Measurements from ENCODE around the gene TMBIM1.

Gene TMBIM1, protein sequence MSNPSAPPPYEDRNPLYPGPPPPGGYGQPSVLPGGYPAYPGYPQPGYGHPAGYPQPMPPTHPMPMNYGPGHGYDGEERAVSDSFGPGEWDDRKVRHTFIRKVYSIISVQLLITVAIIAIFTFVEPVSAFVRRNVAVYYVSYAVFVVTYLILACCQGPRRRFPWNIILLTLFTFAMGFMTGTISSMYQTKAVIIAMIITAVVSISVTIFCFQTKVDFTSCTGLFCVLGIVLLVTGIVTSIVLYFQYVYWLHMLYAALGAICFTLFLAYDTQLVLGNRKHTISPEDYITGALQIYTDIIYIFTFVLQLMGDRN

DNA sequence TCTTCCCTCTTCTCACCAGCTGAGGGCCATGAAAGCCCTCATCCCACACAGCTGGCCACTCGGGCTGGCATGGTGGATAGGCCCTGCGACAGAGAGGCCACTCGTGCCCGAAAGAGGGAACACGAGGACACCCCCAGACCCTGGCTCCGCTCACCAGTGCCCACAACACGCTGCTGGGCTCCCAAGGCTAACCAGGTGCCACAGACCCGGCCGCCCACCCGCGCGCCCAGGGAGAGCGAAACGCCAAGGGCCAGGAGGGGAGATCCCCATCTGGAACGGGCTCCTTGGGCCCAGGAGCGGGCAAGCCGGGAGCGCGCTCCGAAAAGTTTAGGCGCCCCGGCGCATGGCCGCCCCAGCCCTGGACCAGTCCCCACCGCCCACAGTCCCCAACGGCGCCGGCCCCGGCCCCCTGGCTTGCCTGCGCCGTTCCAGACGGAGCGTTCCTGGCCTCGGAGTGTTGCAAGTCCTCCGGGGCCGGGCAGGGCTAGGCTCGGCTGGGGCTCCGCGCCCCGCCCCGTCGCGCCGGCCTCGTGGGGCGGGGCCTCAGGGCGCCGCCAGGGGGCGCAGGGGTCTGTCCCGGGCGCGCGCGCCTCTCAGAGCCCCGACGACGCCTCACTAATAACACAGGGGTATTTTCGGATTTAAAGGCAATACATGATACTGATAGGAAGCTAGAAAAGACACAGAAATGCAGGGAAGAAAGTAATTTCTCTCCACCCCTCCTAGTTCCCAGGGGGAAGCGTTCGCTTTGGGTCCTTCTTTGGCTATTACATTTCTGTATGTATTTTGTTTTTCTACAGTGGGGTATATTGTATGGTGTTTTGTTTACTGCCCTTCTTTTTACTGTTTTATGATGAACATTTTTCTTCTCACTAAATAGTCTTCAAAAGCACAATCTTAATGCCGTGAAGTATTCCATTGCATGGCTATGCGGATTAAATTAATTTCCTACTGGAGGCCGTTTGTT, at the start of gene TMBIM1:
TSS of gene TMBIM1 (minus strand) at position 456 of the 967 bp plus-strand sequence. CDS start 10,362 bp downstream, outside the sequence.
- peak; percentile 53 for DNase-seq

DNA sequence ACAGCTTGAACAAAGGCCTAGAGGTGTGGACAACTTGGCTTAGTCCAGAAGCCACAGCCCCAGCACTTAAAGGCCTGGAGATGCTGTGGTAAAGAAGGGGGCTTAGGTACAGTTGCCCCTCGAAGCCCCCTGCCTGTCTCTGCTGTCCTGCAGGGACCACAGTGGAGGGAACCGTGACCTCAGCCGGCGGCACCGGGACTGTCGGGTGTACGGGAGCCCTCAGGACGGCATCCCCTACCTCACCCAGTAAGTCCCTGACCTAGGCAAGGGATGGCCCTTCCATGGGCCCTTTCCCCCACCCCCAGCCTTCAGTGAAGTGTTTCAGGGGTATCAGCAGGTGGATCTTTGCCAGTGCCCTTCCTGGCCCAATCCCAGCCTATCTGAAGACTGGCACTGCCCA, 49.1 kb upstream of the TMBIM1 start:
- DNase-seq, result no peak

DNA sequence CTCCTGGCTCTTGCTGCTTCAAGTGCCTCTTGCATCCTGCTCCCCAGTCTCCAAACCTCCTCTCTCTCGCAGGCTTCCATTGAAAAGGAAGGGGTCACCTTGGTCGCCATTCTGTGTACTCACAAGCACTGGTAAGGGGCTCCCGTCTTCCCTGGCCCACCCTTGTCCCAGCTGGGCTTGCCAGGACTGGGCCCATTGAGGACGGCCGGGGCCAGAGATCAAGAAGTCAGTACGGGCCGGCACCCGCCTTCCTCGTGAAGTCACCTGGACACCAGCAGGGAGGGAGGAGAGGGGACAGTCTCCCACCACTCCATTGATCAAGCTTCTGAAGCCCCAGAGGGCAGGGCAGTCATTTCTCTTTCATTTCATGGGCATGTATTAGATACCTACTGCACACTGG, 48.4 kb upstream of the TMBIM1 start:
- no peak for DNase-seq

DNA sequence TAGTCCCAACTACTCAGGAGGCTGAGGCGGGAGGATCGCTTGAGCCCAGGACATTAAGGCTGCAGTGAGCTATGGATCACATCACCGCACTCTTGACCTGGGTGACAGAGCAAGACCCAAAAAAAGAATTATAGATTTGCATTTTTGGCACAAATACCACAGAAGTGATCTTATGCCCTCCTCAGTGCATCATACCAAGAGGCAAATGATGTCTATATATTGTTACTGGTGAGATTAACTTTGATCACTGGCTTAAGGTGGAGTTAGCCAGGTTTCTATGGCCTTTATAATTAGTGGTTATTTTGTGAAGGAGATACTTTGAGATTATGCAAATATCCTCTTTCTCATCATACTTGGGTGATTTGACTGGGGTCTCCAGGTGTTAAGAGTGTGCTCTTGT, 42.2 kb upstream of the TMBIM1 start:
- DNase-seq, result no peak

DNA sequence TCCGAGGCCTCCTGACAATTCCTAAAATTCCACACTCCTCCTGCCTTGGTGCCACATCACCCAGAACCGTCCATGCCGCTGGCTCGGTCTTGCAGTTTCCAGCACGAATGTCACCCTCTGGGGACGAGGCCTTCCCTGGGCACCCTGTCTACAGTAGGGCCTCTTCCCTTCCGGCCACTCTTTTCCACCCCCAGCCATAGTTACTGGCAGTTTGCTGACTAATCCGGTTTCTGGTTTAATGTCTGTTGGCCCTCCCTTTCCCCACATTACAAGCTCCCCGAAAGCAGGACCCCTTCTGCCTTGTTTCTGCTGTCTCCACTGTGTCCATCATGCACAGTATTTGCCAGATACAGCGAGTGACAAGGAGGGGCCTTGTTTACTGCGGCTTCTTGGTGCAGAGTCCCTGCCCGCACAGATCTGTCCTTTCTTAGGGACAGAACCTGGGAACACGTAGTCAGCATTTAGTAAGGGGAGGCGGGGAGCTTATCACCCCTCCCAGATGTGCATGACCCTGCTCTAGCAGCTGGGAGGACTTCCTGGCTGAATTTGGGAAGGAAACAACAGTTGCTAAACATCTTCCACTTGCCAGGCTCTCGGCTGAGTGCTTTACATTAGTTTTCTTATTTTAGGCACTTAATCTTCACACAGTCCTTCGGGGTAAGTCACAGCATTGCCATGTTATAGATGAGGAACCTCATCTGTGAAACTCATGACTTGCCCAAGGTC, 40.8 kb upstream of the TMBIM1 start:
- DNase-seq, result peak; percentile 79

DNA sequence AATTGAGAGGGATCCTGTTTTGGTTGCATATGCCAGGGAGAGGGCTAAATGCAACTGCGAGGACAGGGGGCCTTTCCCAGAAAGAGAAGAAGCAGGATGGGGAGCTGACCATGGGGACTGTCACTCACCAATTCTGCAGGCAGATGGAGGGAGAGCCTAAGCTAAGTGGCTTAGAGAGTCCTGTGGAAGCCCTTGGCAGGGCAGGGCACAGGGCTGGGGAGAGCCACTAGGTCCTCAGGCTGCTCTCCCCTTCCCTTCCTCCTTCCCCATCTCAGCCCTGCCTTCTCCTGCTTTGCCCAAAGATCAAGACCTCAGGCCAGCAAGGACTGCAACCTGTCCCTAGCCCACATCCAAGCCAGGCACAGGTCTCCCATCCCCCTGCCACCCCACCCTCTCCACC, 40.0 kb upstream of the TMBIM1 start:
- DNase-seq, result no peak

DNA sequence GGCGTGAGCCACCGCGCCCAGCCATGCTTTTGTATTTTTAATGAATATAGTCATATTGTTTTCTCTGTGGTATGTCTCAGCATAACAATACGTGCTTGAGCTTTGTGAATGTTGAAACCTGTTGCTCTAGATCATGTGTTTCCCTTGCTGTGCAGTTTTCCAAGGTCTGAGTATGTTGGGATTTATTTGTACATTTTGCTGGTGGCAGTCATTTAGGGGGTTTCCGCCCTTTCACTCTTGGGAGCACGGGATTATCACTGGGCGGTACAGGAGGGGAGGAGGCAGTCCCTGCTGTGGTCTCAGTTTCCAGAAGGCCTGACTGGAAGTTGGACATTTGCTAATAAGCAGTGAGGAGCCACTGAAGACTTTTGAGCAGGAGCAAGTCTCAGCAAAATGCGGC, 39.4 kb upstream of the TMBIM1 start:
- no peak for DNase-seq

DNA sequence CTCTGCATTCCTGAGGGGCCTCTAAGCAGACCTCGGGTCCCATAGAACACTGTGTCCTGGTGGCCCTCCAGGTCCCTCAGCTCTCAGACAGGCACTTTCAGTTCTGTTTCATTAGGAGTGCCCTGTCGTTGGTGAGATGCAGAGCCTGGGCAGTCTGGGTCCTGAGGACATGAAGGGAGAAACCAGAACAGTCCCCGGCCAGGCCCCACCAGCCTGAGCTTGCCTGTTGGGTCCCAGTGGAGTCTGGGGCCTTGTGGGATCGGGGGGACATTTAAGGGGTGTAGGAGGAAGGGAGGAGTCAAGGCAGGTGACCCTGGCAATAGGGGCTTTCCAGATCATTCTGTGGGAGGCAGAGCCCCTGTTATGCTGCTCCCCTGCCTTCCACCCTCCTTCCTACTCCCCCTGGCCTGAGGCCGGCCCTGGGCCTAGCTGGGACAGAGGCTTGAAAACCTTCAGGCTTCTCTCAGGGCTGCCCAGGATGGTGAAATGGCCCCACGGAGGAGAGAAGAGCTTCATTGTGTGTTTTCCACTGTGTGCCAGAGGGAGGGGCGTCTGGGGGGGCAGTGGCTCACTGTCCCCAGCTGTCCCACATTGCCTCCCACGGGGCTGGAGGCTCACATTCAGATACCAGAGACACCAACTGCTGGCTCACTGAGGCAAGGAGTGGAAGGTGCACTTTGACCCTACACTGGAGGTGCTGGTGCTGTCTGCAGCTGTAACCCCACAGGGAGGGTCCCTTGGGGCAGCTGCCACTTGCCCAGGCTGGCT, 37.7 kb upstream of the TMBIM1 start:
- no peak for DNase-seq

DNA sequence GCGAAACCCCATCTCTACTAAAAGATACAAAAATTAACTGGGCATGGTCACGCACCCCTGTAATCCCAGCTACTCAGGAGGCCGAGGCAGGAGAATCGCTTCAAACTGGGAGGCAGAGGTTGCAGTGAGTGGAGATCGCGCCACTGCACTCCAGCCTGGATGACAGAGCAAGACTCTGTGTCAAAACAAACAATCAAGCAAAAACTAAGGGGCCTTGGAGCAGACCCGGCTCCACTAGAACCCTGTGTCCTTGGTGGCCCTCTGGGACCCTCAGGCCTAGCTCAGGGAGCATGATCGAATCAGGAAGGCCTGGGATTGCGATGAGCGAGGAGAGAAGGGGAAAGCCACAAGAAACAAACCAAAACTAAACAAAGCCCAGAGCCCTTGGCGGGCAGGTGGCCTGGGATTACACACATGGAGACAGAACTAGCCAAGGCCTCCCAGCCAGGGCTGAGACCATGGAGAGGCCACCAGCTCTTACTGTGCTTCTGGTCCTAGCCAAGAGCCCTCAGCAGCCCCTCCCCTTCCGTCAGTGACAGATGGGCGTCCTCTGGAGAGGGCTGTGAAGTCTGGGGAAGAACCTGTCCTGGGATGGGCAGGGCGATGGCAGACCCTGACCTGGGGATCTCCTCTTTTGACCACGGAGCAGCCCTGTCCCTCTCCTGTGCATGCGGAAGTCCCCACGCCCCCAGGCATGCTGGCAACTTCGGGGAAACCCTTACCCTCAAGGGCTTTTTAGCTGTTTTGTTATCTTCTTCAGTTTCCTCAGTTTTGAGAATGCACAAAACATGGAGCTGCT, 36.9 kb upstream of the TMBIM1 start:
- DNase-seq, result no peak

DNA sequence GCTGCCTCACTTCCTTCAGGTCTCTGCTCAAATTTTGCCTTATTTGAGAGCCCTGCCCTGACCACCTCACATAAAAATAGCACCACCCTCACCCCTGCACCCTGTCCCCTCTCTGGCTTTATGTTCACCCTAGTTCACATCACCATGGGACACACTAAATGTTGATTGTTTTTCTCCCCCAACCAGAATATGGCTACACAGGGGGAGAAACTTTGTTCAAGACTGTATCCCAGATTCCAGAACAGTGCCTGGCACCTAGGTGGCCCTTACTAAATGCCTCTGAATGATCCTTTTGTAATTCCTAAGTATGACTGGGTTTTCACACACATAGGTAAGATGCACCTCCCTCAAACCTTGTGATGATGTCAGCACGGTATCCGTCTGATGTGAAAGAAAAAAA, 36.0 kb upstream of the TMBIM1 start:
- DNase-seq, result no peak

DNA sequence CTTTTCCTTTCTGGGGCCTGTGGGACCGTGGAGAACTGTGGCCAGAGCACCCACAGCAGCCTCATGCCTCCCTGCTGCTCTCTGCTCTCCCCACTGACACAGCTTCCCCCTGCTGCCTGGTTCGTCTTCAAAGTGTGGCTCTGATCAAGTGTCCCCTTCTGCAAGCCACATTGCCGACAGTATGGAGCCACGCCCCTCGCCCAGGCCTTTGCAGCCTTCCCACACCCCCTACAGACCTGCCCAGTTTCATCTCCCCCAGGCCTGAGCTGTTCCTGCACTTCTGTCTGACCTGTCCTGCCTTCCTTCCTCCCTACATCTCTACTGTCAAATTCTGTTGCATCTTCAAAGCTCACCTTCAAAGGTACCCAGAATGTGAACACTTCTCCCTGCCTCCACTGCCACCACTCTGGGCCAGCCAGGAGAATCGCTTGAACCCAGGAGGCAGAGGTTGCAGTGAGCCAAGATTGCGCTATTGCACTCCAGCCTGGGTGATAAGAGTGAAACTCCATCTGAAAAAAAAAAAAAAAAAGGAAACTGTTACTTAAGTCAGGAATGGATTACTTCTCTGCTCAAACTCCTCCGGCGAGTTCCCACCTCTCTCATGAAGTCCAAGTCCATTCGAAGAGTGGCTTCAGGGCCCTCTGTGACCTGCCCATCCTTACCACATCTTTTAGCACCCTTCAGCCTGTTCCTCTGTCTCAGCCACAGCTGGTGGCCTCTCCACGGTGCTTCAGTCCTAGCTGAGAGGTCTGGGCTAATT, 35.3 kb upstream of the TMBIM1 start:
- no peak for DNase-seq

DNA sequence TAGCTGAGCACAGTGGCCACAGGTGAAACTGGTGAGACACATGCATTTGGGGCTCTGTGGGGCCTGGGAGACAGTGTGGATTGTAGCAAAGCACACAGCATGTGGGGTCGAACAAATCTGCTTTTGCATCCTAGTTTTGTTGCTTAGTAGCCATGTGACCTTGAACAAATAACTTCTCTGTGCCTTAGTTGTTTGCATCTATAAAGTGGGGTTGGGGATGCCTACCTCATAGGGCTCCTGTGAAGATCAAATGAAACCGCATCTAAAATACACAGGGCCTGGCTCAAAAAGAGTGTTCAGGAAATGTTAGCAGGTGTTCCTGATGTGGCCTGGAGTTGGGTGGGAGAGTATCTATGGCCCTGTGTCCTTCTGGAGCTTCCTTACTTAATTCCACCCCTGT, 34.0 kb upstream of the TMBIM1 start:
- no peak for DNase-seq

DNA sequence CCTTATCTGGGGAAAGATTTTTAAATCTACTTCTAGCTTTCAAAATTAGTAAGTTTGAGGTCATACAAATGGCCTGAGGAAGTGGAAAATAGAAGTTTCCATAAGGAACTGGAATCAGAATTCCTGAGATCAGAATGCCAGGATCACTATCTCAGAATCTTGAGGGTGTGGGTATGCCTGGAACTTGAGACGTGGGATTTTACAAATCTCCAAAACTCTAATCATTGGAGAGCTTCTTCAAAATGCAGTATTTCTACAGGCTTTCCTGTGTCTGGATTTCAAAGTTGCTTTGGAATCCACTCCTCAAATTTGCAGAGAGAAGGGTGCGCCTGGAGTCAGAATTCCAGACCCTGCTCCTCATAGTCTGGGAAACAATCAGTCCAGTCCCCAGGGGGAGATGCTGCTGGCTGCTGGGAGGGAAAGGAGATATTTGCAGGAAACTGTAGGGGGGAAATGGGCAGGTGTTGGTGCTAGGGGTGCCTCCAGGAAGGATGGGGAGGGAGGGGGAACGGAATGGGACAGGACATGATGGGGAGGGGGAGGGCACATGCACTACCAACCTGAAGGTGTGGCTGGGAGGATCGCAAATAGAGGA, 33.4 kb upstream of the TMBIM1 start:
- DNase-seq, result no peak

DNA sequence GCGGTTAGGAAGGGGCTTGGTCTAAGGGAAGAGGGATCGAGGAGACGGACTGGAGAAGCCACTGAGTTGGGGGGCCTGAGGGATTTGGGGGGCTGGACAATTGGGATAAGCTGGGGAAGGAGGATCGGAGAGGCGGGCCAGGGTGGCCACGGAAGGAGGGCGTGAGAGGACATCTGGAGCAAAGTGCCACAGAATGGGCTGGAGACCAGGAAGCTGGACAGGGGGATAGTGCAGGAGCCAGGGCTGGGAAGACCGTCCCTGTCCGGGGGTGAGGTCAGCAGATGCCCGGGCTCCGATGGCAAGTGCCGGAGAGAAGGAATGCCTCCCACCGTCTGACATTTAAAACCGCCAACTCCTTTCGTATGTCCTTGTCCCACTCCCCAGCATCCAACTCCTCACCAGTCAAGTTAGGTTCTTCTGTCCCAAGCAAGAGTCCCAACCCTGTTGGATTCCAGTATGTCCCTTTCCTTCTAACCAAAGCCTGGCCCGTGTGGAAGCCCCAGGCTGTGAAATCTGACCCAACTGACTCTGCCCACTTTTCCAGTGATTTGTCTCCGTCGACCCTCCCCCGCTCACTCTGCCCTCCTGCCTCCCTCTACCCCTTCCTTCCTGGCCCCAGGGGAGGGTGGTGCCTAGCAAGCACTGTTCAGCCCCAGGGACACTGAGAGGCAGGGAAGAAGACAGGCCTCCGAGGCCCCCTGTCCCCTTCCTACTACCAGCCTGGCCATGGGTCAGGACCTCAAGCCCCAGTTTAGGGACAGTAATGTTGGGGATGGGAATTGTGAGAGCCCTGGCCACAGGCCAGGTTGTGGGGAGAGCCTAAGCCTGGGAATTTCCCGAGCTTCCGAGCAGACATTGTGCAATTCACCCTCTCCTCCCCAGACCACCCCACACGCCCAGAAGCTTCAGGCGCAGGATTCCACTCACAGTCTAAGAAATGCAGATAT, 31.5 kb upstream of the TMBIM1 start:
- no peak for DNase-seq

DNA sequence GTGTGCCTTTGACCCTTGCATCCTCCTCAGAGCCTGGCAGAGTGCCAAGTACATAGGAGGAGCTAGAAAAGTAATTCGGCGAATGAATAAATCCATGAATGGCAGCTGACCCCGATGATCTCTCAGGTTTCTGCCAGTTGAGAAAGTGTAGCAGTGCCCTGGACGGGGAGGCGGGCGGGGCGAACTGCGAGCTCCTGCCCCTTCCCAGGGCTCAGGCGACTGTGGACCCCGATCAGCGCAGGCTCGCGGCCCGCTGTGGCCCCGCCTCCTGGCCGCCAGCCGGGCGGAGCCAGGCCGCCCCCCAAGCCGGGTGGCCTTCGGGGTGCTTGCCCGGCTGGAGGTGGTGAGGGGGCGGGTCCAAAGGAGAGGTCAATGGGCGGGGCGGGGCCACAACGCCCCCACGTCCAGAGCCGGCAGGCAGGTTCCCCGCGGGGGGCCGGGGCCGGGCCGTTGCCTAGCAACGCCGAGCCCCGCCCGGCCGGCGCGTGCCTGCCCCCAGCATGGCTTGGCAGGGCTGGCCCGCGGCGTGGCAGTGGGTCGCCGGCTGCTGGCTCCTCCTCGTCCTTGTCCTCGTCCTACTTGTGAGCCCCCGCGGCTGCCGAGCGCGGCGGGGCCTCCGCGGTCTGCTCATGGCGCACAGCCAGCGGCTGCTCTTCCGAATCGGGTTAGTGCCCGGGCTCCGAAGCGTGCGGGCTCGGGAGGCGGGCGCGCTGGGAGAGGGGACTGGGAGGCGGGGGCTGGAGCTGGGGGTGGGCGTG, 30.6 kb upstream of the TMBIM1 start:
- peak; percentile 60 for DNase-seq

DNA sequence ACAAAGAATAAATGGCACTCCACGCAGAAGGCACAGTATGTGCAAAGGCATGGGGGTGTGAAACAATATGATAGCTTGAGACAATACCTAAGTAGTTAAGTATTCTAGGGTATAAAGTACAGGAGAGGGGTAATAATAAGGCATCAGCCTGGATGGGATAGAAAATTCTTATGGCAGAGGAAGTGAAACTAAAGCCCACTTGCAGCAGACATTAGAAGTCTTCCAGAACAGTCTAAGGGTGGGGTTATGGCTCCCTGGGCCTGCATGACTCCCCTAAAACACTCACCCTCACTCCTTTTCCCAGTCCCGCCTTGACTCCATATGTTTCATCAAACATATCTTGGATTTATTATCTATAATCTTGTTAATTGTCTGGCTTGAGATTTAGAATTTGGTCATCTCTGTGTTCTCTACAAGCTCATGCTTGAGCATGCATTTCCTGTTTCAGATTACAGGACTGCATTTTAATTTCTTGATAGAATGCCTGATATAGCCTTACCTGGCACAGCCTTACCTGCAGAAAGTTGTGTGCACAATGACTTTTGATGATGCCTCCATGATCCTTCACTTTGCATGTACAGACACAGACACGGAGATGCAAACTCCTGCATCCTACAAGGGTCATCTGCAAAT, 28.5 kb upstream of the TMBIM1 start:
- DNase-seq, result no peak

DNA sequence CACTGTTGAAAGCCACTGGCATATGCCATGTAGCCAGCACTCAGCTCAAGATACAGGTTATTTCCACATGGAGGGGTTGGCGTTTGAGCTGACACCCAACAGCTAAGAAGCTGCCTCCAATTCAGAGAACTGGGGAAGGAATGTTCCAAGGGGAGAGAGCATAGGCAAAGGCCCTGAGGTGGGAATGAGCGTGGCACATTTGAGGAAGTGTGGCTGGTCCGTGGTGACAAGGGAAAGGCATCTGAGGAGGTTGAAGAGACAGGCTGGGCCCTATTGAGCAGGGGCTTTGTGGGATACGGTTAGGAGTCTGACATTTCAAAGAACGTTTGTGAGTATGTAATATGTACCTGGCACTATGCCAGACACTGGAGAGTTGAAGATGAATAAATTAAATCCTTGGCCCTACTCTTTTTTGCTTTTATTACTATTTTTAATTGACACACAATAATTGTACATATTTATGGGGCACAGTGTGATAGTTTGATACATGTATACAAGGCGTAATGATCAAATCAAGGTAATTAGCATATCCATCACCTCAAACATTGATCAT, 27.6 kb upstream of the TMBIM1 start:
- no peak for DNase-seq

DNA sequence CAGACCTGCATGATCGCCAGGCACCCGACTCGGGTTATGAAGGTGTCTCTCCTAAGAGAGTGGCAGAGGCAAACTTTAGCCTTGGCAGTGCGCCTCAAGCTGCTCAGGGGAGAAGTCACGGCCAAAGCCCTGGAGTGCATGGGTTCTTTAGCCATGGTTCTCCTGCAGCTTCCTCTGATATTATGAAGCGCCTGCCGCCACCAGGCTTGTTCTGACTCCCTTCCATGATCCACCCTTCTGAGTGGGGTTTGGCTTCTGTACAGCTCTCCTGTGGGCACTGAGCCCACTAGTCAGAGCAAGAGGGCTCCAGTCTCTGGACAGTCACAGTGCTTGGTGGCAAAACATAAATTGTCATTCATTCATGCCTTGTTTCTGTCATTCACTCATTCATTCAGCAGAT, 25.9 kb upstream of the TMBIM1 start:
- no peak for DNase-seq

Data from KG1 (cell line).